Neural progenitor cell (in vitro differentiated cells): ENCODE results near the gene ZFAND3. TPM values are rescaled to one million over a fixed set of nuclear protein-coding genes. Genes with fewer than 3 reads are reported as not detected.

ENCODE experiments used
- DNase-seq: peaks from one replicate; pipeline ENCODE4 v3.0.0-alpha.2; 2016; ENCODE audit warnings: low spot score
- H2AFZ ChIP-seq: fragments of 200-600 bp; sonication (generic); replicated peaks from 2 replicates; pipeline ENCODE4 v1.6.1; 2016; ENCODE audit warnings: antibody characterized with exemption
- H3F3A ChIP-seq: fragments of 200-600 bp; sonication (generic); 2 replicates; pipeline ENCODE4 v1.6.1; 2016; ENCODE audit warnings: antibody characterized with exemption, low read depth
- H3K27ac ChIP-seq: fragments of 200-600 bp; sonication (generic); 2 replicates; pipeline ENCODE4 v1.5.1; 2016; ENCODE audit warnings: mild to moderate bottlenecking
- H3K27me3 ChIP-seq: fragments of 200-600 bp; sonication (generic); 2 replicates; pipeline ENCODE4 v1.6.1; 2016; ENCODE audit warnings: mild to moderate bottlenecking, moderate library complexity
- H3K36me3 ChIP-seq: fragments of 200-600 bp; sonication (generic); 2 replicates; pipeline ENCODE4 v1.5.1; 2016
- H3K4me1 ChIP-seq: fragments of 200-600 bp; sonication (generic); 2 replicates; pipeline ENCODE4 v1.6.1; 2016; ENCODE audit warnings: mixed run types
- H3K4me2 ChIP-seq: fragments of 200-600 bp; sonication (generic); 2 replicates; pipeline ENCODE4 v1.6.1; 2016
- H3K4me3 ChIP-seq: fragments of 200-600 bp; sonication (generic); 2 replicates; pipeline ENCODE4 v1.5.1; 2016
- H3K79me2 ChIP-seq: fragments of 200-600 bp; sonication (generic); 2 replicates; pipeline ENCODE4 v1.6.1; 2016; ENCODE audit warnings: low read depth
- H3K9ac ChIP-seq: fragments of 200-600 bp; sonication (generic); 2 replicates; pipeline ENCODE4 v1.6.1; 2016
- H3K9me3 ChIP-seq: fragments of 200-600 bp; sonication (generic); 2 replicates; pipeline ENCODE4 v1.5.1; 2016; ENCODE audit warnings: low read depth
- H4K20me1 ChIP-seq: fragments of 200-600 bp; sonication (generic); 2 replicates; pipeline ENCODE4 v1.6.1; 2016; ENCODE audit warnings: low read depth
- H3K27ac Mint-ChIP-seq: 3 replicates; pipeline ENCODE4 v1.8.0; 2021; ENCODE audit warnings: mixed read lengths
- H3K27me3 Mint-ChIP-seq: 2 replicates; pipeline ENCODE4 v1.8.0; 2022; ENCODE audit warnings: low read depth, mild to moderate bottlenecking, inconsistent platforms, moderate library complexity, mixed read lengths; ENCODE audit not compliant: insufficient read depth
- H3K36me3 Mint-ChIP-seq: 3 replicates; pipeline ENCODE4 v1.8.0; 2021; ENCODE audit warnings: mixed read lengths
- H3K4me1 Mint-ChIP-seq: 3 replicates; pipeline ENCODE4 v1.8.0; 2021; ENCODE audit warnings: mixed read lengths
- H3K4me3 Mint-ChIP-seq: 3 replicates; pipeline ENCODE4 v1.8.0; 2021; ENCODE audit warnings: mild to moderate bottlenecking, moderate library complexity, mixed read lengths
- H3K9me3 Mint-ChIP-seq: 3 replicates; pipeline ENCODE4 v1.8.0; 2020; ENCODE audit warnings: mixed read lengths
- EZH2 ChIP-seq: fragments of 200-600 bp; sonication (generic); IDR thresholded peaks from 2 replicates; pipeline ENCODE4 v1.6.1; 2017; ENCODE audit warnings: antibody characterized with exemption, mild to moderate bottlenecking, moderate library complexity
- EZH2phosphoT487 ChIP-seq: fragments of 200-600 bp; sonication (generic); IDR thresholded peaks from 2 replicates; pipeline ENCODE4 v1.6.1; 2017; ENCODE audit warnings: antibody characterized with exemption
- total RNA-seq: library from RNA; depleted of rRNA; stranded (reverse); fragments of >200 nt; gene quantifications from 2 replicates; pipeline ENCODE4 v1.2.3, GENCODE V29; 2015; ENCODE audit warnings: low replicate concordance
- TF ChIP-seq, protein P1 (sequence below): fragments of 200-600 bp; sonication (generic); IDR thresholded peaks from 2 replicates; pipeline ENCODE4 v1.5.1; 2017; ENCODE audit warnings: antibody characterized with exemption, mild to moderate bottlenecking

The ZFAND3 gene
- total RNA-seq, 1 donor from 2014 or later, result 24.3 TPM

GRCh38 chr6:38018755-38019165, 199.2 kb downstream of the ZFAND3 start:
- TF ChIP-seq EZH2phosphoT487, result no peak
- TF ChIP-seq, protein P1, sequence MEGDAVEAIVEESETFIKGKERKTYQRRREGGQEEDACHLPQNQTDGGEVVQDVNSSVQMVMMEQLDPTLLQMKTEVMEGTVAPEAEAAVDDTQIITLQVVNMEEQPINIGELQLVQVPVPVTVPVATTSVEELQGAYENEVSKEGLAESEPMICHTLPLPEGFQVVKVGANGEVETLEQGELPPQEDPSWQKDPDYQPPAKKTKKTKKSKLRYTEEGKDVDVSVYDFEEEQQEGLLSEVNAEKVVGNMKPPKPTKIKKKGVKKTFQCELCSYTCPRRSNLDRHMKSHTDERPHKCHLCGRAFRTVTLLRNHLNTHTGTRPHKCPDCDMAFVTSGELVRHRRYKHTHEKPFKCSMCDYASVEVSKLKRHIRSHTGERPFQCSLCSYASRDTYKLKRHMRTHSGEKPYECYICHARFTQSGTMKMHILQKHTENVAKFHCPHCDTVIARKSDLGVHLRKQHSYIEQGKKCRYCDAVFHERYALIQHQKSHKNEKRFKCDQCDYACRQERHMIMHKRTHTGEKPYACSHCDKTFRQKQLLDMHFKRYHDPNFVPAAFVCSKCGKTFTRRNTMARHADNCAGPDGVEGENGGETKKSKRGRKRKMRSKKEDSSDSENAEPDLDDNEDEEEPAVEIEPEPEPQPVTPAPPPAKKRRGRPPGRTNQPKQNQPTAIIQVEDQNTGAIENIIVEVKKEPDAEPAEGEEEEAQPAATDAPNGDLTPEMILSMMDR, result peak; percentile 31

DNA sequence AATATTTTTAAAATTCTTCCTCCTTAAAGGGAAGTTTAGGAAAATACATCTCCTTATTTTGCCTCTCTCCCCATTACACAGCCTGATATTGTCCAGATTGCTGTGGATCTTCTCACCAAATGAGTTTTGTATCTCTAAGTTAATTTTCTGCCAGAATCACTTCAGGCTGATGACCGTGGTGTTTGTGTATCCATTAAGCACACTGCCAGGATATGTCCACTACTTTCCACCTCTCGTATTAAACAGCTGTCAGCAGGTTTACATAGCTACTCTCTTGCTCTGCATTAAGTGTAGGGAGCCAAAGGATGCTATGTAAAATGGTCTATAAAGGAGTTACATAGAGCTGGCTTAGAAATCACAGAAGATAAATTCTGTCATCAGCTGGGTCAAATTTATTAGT, 201.1 kb downstream of the ZFAND3 start:
- no peaks in the 10 kb centered on the region for H3K9me3 ChIP-seq
- H3K27ac ChIP-seq, result no peak overlapping the region
- no peak overlapping the region for H2AFZ ChIP-seq
- H3K4me1 Mint-ChIP-seq, result peaks cover 14% of the 10 kb centered on the region
- H3K36me3 ChIP-seq, result no peaks in the 10 kb centered on the region
- H3K4me3 Mint-ChIP-seq, result no peak overlapping the region
- no peaks in the 10 kb centered on the region for H3K27me3 Mint-ChIP-seq
- H3K4me1 ChIP-seq, result peaks cover 8% of the 10 kb centered on the region
- H4K20me1 ChIP-seq, result peaks cover 73% of the 10 kb centered on the region
- H3K4me3 ChIP-seq, result no peak overlapping the region
- H3K27ac Mint-ChIP-seq, result no peak overlapping the region
- H3K27me3 ChIP-seq, result no peaks in the 10 kb centered on the region
- no peak for DNase-seq
- no peaks in the 10 kb centered on the region for H3F3A ChIP-seq
- peaks cover 3% of the 10 kb centered on the region for H3K9me3 Mint-ChIP-seq
- peaks cover 3% of the 10 kb centered on the region for H3K36me3 Mint-ChIP-seq
- no peak overlapping the region for H3K4me2 ChIP-seq
- no peak for TF ChIP-seq EZH2phosphoT487
- TF ChIP-seq, protein P1, result no peak
- TF ChIP-seq EZH2, result no peak
- H3K9ac ChIP-seq, result no peak overlapping the region
- H3K79me2 ChIP-seq, result peaks cover 91% of the 10 kb centered on the region

More at GRCh38 chr6:38018755-38019165, 199.2 kb downstream of the ZFAND3 start:
- no peaks in the 10 kb centered on the region for H3K27me3 Mint-ChIP-seq
- H3K27ac Mint-ChIP-seq, result no peak overlapping the region
- peaks cover 14% of the 10 kb centered on the region for H3K4me1 Mint-ChIP-seq
- no peaks in the 10 kb centered on the region for H3K27me3 ChIP-seq
- H2AFZ ChIP-seq, result no peak overlapping the region
- H3K4me2 ChIP-seq, result no peak overlapping the region
- H3K9me3 ChIP-seq, result no peaks in the 10 kb centered on the region
- no peak overlapping the region for H3K27ac ChIP-seq
- DNase-seq, result no peak
- no peaks in the 10 kb centered on the region for H3K36me3 Mint-ChIP-seq
- no peaks in the 10 kb centered on the region for H3K9me3 Mint-ChIP-seq
- no peak overlapping the region for H3K4me3 Mint-ChIP-seq
- no peaks in the 10 kb centered on the region for H3K36me3 ChIP-seq
- H3K79me2 ChIP-seq, result peaks cover 90% of the 10 kb centered on the region
- H3K4me3 ChIP-seq, result no peak overlapping the region
- H3F3A ChIP-seq, result no peaks in the 10 kb centered on the region
- peaks cover 8% of the 10 kb centered on the region for H3K4me1 ChIP-seq
- peaks cover 82% of the 10 kb centered on the region for H4K20me1 ChIP-seq
- H3K9ac ChIP-seq, result no peak overlapping the region

- Histone ChIP-seq H3K36me3 (no peaks in the 10 kb centered on the region), H3K4me2 (no peak overlapping the region), H3K27ac (no peak overlapping the region), H3K79me2 (peaks cover 92% of the 10 kb centered on the region), H2AFZ (no peak overlapping the region), H3K4me1 (peaks cover 8% of the 10 kb centered on the region), H3F3A (no peaks in the 10 kb centered on the region), H3K9me3 (no peaks in the 10 kb centered on the region), H3K4me3 (no peak overlapping the region), H4K20me1 (peaks cover 70% of the 10 kb centered on the region), H3K27me3 (no peaks in the 10 kb centered on the region), H3K9ac (no peak overlapping the region)
- peaks cover 3% of the 10 kb centered on the region for H3K36me3 Mint-ChIP-seq
- peaks cover 14% of the 10 kb centered on the region for H3K4me1 Mint-ChIP-seq
- DNase-seq, result no peak
- no peak for TF ChIP-seq EZH2
- H3K27ac Mint-ChIP-seq, result no peak overlapping the region
- peaks cover 3% of the 10 kb centered on the region for H3K9me3 Mint-ChIP-seq
- H3K27me3 Mint-ChIP-seq, result no peaks in the 10 kb centered on the region
- no peak overlapping the region for H3K4me3 Mint-ChIP-seq
Observed at GRCh38 chr6:38021029-38021428, 201.5 kb downstream of the ZFAND3 start.

GRCh38 chr6:38021571-38021970, 202.0 kb downstream of the ZFAND3 start:
- Mint-ChIP-seq H3K27ac (no peak overlapping the region), H3K4me1 (peaks cover 14% of the 10 kb centered on the region), H3K9me3 (peaks cover 3% of the 10 kb centered on the region), H3K27me3 (no peaks in the 10 kb centered on the region), H3K36me3 (peaks cover 3% of the 10 kb centered on the region), H3K4me3 (no peak overlapping the region)
- Histone ChIP-seq H3K4me1 (peaks cover 8% of the 10 kb centered on the region), H3K9ac (no peak overlapping the region), H2AFZ (no peak overlapping the region), H3K4me2 (no peak overlapping the region), H3K27ac (no peak overlapping the region), H3K27me3 (no peaks in the 10 kb centered on the region), H3K36me3 (no peaks in the 10 kb centered on the region), H3F3A (no peaks in the 10 kb centered on the region), H3K9me3 (no peaks in the 10 kb centered on the region), H3K4me3 (no peak overlapping the region), H4K20me1 (peaks cover 65% of the 10 kb centered on the region), H3K79me2 (peaks cover 89% of the 10 kb centered on the region)
- no peak for DNase-seq
- TF ChIP-seq, protein P1, result no peak
- TF ChIP-seq EZH2phosphoT487, result no peak
- TF ChIP-seq EZH2, result no peak
